GM19397 (cell line): ENCODE results near the gene ATXN1.
A peak's percentile ranks its signal among the peaks of the same experiment; 100 is the strongest.

ENCODE experiments used
- ATAC-seq: cut with Tn5 transposase; IDR thresholded peaks from one replicate; pipeline ENCODE4 v1.9.1; 2021; ENCODE audit warnings: mild to moderate bottlenecking, moderate library complexity; ENCODE audit not compliant: unreplicated experiment

The ATXN1 gene

GRCh38 chr6:16432075-16433032 lies 328.9 kb downstream of the ATXN1 start:
- peak; percentile 54 for ATAC-seq

GRCh38 chr6:16431106-16431505 lies 330.2 kb downstream of the ATXN1 start:
- ATAC-seq, result no peak

GRCh38 chr6:16430391-16431089 lies 330.7 kb downstream of the ATXN1 start:
- ATAC-seq, result no peak

GRCh38 chr6:16429669-16430068 lies 331.6 kb downstream of the ATXN1 start:
- no peak for ATAC-seq

GRCh38 chr6:16427124-16427523 lies 334.1 kb downstream of the ATXN1 start:
- ATAC-seq, result no peak

GRCh38 chr6:16425881-16426615 lies 335.2 kb downstream of the ATXN1 start:
- ATAC-seq, result no peak

GRCh38 chr6:16421462-16421960 lies 339.7 kb downstream of the ATXN1 start:
- ATAC-seq, result peak; percentile 6

- peak; percentile 59 for ATAC-seq
These were observed 340.4 kb downstream of the ATXN1 start for GRCh38 chr6:16420715-16421461.

GRCh38 chr6:16420337-16420714 lies 340.9 kb downstream of the ATXN1 start:
- ATAC-seq, result no peak

GRCh38 chr6:16419636-16420336 lies 341.5 kb downstream of the ATXN1 start:
- ATAC-seq, result peak; percentile 63

GRCh38 chr6:16418151-16418550 lies 343.1 kb downstream of the ATXN1 start:
- no peak for ATAC-seq

GRCh38 chr6:16415677-16416076 lies 345.6 kb downstream of the ATXN1 start:
- ATAC-seq, result no peak

GRCh38 chr6:16414205-16414604 lies 347.1 kb downstream of the ATXN1 start:
- ATAC-seq, result peak; percentile 64

- ATAC-seq, result no peak
These were observed 347.9 kb downstream of the ATXN1 start for GRCh38 chr6:16413399-16413798.

GRCh38 chr6:16412982-16413381 lies 348.3 kb downstream of the ATXN1 start:
- ATAC-seq, result no peak

- ATAC-seq, result no peak
These were observed 349.1 kb downstream of the ATXN1 start for GRCh38 chr6:16412171-16412570.

- no peak for ATAC-seq
These were observed 351.5 kb downstream of the ATXN1 start for GRCh38 chr6:16409531-16410441.

GRCh38 chr6:16408766-16409165 lies 352.5 kb downstream of the ATXN1 start:
- ATAC-seq, result no peak

GRCh38 chr6:16406966-16407365 lies 354.3 kb downstream of the ATXN1 start:
- ATAC-seq, result no peak
